ENCODE data around the gene NDE1.

The NDE1 gene

GRCh38 chr16:15754821-15755534, 104.9 kb downstream of the NDE1 start:
- Mint-ChIP-seq H3K36me3 (ENCODE audit: low read depth) (no peaks in the 10 kb centered on the region), H3K9me3 (no peaks in the 10 kb centered on the region), H3K4me3 (no peak overlapping the region), H3K27ac (no peak overlapping the region), H3K4me1 (ENCODE audit: low read depth) (no peaks in the 10 kb centered on the region), H3K27me3 (peaks cover 8% of the 10 kb centered on the region)
- intact Hi-C loops (cut with micrococcal nuclease) = no loop called here

DNA sequence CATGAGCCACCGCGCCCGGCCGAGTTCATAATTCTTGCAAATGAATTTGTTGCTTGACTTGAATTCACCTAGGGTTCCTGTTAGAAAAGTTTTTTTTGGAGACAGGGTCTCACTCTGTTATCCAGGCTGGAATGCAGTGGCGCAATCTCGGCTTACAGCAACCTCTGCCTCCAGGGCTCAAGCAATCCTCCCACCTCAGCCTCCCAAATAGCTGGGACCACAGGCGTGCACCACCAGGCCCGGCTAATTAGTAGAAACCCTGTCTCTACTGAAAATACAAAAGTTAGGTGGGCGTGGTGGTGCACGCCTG, 107.0 kb downstream of the NDE1 start:
- Mint-ChIP-seq H3K27me3 (peaks cover 8% of the 10 kb centered on the region), H3K27ac (no peak overlapping the region), H3K4me1 (ENCODE audit: low read depth) (no peaks in the 10 kb centered on the region), H3K9me3 (no peaks in the 10 kb centered on the region), H3K36me3 (ENCODE audit: low read depth) (no peaks in the 10 kb centered on the region), H3K4me3 (peak overlapping the region; percentile 22)
- intact Hi-C loops (cut with micrococcal nuclease) = no loop called here

GRCh38 chr16:15757630-15758251, 107.7 kb downstream of the NDE1 start:
- Mint-ChIP-seq H3K36me3 (ENCODE audit: low read depth) (no peaks in the 10 kb centered on the region), H3K27me3 (peaks cover 8% of the 10 kb centered on the region), H3K4me3 (no peak overlapping the region), H3K27ac (no peak overlapping the region), H3K9me3 (no peaks in the 10 kb centered on the region), H3K4me1 (ENCODE audit: low read depth) (no peaks in the 10 kb centered on the region)
- intact Hi-C loops (cut with micrococcal nuclease) = no loop called here

GRCh38 chr16:15759070-15759469, 109.0 kb downstream of the NDE1 start:
- Mint-ChIP-seq H3K27ac (no peak overlapping the region), H3K27me3 (peaks cover 8% of the 10 kb centered on the region), H3K9me3 (no peaks in the 10 kb centered on the region), H3K4me1 (ENCODE audit: low read depth) (no peaks in the 10 kb centered on the region), H3K36me3 (ENCODE audit: low read depth) (no peaks in the 10 kb centered on the region), H3K4me3 (no peak overlapping the region)
- intact Hi-C loops (cut with micrococcal nuclease) = no loop called here

DNA sequence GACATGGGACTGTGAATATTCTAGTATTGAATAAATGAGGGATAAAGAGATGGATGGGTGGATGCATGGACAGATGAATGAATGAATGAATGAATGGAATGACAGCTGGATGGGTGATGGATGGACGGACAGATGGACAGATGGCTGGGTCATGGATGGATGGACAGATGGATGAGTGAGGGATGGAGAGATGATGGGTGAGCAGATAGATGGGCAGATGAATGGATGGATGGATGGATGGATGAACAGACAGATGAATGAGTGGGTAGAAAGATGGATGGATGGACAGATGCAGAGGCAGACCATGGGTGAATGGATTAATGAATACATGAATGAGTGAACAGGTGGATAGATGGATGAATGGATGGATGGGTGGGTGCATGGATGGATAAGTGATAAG, 110.1 kb downstream of the NDE1 start:
- H3K27me3 Mint-ChIP-seq = peaks cover 8% of the 10 kb centered on the region
- H3K4me3 Mint-ChIP-seq = no peak overlapping the region
- intact Hi-C loops (cut with micrococcal nuclease) = no loop called here
- no peaks in the 10 kb centered on the region for H3K4me1 Mint-ChIP-seq (ENCODE audit: low read depth)
- H3K9me3 Mint-ChIP-seq = no peaks in the 10 kb centered on the region
- no peak overlapping the region for H3K27ac Mint-ChIP-seq
- no peaks in the 10 kb centered on the region for H3K36me3 Mint-ChIP-seq (ENCODE audit: low read depth)

GRCh38 chr16:15764112-15764511, 114.1 kb downstream of the NDE1 start:
- no peaks in the 10 kb centered on the region for H3K4me1 Mint-ChIP-seq (ENCODE audit: low read depth)
- H3K4me3 Mint-ChIP-seq = no peak overlapping the region
- peaks cover under 1% of the 10 kb centered on the region for H3K27me3 Mint-ChIP-seq
- no peak overlapping the region for H3K27ac Mint-ChIP-seq
- intact Hi-C loops (cut with micrococcal nuclease) = no loop called here
- no peaks in the 10 kb centered on the region for H3K36me3 Mint-ChIP-seq (ENCODE audit: low read depth)
- no peaks in the 10 kb centered on the region for H3K9me3 Mint-ChIP-seq

DNA sequence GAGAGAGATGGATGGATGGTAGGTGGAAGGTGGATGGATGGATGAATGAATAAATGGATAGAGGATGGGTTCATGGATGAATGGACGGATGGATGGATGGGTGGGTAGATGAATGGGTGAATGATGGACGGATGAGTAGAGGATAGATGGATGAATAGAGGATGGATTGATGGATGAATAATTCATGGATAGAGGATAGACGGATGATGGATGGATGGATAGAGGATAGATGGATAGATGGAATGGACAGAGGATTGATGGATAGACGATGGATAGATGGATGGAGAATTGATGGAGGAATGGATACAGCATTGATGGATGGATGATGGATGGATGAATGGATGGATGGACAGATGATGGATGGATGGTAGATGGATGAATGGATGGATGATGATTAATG, 115.1 kb downstream of the NDE1 start:
- Mint-ChIP-seq H3K36me3 (ENCODE audit: low read depth) (no peaks in the 10 kb centered on the region), H3K9me3 (no peaks in the 10 kb centered on the region), H3K4me3 (no peak overlapping the region), H3K4me1 (ENCODE audit: low read depth) (no peaks in the 10 kb centered on the region), H3K27me3 (no peaks in the 10 kb centered on the region), H3K27ac (no peak overlapping the region)
- intact Hi-C loops (cut with micrococcal nuclease) = loop anchor here (5.0 kb wide), 1 partner anchor 427 kb away; no protein-coding TSS in a partner anchor

DNA sequence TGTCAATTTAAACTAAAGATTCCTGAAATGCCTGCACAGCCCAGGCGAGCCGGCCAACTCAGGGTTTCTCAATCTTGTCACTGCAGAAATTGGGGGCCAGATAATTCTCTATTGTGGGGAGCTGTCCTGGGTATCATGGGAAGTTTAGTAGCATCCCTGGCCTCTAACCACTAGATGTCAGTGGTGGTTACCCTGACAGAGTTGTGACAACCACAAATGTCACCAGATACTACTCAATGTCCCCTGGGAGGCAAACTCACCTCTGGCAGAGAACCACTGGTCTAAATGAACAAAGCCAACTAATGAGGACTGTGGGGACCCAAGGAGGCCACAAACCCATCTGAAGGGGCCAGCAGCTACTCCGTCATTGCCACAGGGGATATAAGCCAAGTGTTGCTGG, 115.8 kb downstream of the NDE1 start:
- intact Hi-C loops (cut with micrococcal nuclease) = loop anchor here (5.0 kb wide), 1 partner anchor 426 kb away; no protein-coding TSS in a partner anchor
- no peaks in the 10 kb centered on the region for H3K27me3 Mint-ChIP-seq
- H3K9me3 Mint-ChIP-seq = no peaks in the 10 kb centered on the region
- H3K27ac Mint-ChIP-seq = no peak overlapping the region
- no peaks in the 10 kb centered on the region for H3K4me1 Mint-ChIP-seq (ENCODE audit: low read depth)
- no peak overlapping the region for H3K4me3 Mint-ChIP-seq
- no peaks in the 10 kb centered on the region for H3K36me3 Mint-ChIP-seq (ENCODE audit: low read depth)

DNA sequence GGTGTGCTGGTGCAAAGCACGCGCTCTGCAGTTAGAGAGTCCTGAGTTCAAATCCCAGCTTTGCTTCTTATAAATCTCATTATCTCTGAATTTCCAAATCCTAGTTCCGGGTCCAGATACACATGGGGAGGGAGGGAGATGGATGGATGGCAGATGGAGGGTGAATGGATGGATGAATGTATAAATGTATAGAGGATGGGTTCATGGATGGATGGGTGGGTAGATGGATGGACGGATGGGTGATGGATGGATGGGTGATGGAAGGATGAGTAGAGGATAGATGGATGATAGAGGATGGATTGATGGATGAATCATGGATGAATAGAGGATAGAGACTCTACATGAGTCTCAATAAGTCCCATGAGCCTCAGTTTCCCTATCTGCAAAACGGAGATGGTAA, 116.9 kb downstream of the NDE1 start:
- Mint-ChIP-seq H3K27ac (no peak overlapping the region), H3K4me1 (ENCODE audit: low read depth) (no peaks in the 10 kb centered on the region), H3K9me3 (no peaks in the 10 kb centered on the region), H3K27me3 (no peaks in the 10 kb centered on the region), H3K36me3 (ENCODE audit: low read depth) (no peaks in the 10 kb centered on the region), H3K4me3 (no peak overlapping the region)
- intact Hi-C loops (cut with micrococcal nuclease) = loop anchor here (5.0 kb wide), 1 partner anchor 425 kb away; no protein-coding TSS in a partner anchor

DNA sequence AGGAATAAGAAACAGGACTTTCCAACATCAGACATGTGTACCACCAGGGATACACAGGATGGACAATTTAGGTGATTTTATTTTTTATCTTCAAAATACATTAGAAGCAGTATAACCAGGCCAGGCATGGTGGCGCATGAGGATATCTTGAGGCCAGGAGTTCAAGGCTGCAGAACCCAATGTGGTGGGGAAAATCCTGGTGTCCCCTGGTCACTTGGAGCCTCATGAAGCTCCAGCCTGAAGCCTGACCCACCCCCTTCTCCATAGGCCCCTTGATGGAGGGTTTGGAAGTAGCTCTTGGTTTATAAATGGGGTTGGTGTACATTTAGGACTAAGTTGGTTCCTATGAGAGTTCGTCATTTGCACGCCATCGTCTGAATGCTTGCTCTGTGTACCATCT, 118.2 kb downstream of the NDE1 start:
- no peaks in the 10 kb centered on the region for H3K27me3 Mint-ChIP-seq
- H3K4me3 Mint-ChIP-seq = no peak overlapping the region
- intact Hi-C loops (cut with micrococcal nuclease) = loop anchor here (5.0 kb wide), 1 partner anchor 424 kb away; no protein-coding TSS in a partner anchor
- H3K9me3 Mint-ChIP-seq = no peaks in the 10 kb centered on the region
- H3K27ac Mint-ChIP-seq = no peak overlapping the region
- H3K4me1 Mint-ChIP-seq (ENCODE audit: low read depth) = no peaks in the 10 kb centered on the region
- H3K36me3 Mint-ChIP-seq (ENCODE audit: low read depth) = no peaks in the 10 kb centered on the region

DNA sequence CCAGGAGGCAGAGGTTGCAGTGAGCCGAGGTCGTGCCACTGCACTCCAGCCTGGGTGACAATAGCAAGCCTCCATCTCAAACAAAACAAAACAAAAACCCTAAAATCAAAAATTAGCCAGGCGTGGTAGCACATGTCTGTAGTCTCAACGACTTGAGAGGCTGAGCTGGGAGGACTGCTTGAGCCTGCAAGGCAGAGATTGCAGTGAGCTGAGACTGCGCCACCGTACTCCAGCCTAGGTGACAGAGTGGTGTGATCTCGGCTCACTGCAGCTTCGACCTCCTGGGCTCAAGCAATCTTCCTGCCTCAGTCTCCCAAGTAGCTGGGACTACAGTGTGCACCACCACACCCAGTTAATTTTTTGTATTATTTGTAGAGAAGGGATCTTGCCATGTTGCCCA, 119.2 kb downstream of the NDE1 start:
- Mint-ChIP-seq H3K4me3 (no peak overlapping the region), H3K27me3 (no peaks in the 10 kb centered on the region), H3K4me1 (ENCODE audit: low read depth) (no peaks in the 10 kb centered on the region), H3K36me3 (ENCODE audit: low read depth) (no peaks in the 10 kb centered on the region), H3K9me3 (no peaks in the 10 kb centered on the region), H3K27ac (no peak overlapping the region)
- intact Hi-C loops (cut with micrococcal nuclease) = loop anchor here (5.0 kb wide), 1 partner anchor 423 kb away; no protein-coding TSS in a partner anchor

- Mint-ChIP-seq H3K9me3 (no peaks in the 10 kb centered on the region), H3K4me3 (no peak overlapping the region), H3K27ac (no peak overlapping the region), H3K36me3 (ENCODE audit: low read depth) (no peaks in the 10 kb centered on the region), H3K4me1 (ENCODE audit: low read depth) (no peaks in the 10 kb centered on the region), H3K27me3 (no peaks in the 10 kb centered on the region)
- intact Hi-C loops (cut with micrococcal nuclease) = no loop called here
Observed at GRCh38 chr16:15770107-15770506, 120.1 kb downstream of the NDE1 start.

GRCh38 chr16:15770512-15770911, 120.5 kb downstream of the NDE1 start:
- Mint-ChIP-seq H3K36me3 (ENCODE audit: low read depth) (no peaks in the 10 kb centered on the region), H3K4me3 (no peak overlapping the region), H3K27ac (no peak overlapping the region), H3K4me1 (ENCODE audit: low read depth) (no peaks in the 10 kb centered on the region), H3K9me3 (no peaks in the 10 kb centered on the region), H3K27me3 (no peaks in the 10 kb centered on the region)
- intact Hi-C loops (cut with micrococcal nuclease) = no loop called here

GRCh38 chr16:15771694-15772093, 121.6 kb downstream of the NDE1 start:
- Mint-ChIP-seq H3K4me3 (no peak overlapping the region), H3K27me3 (peaks cover 2% of the 10 kb centered on the region), H3K36me3 (ENCODE audit: low read depth) (no peaks in the 10 kb centered on the region), H3K9me3 (no peaks in the 10 kb centered on the region), H3K27ac (no peak overlapping the region), H3K4me1 (ENCODE audit: low read depth) (no peaks in the 10 kb centered on the region)
- intact Hi-C loops (cut with micrococcal nuclease) = no loop called here

Data from dendritic cell treated with granulocyte-macrophage colony-stimulating factor and Interleukin-4, amounts not matched to agents 40 ng/mL and 50 ng/mL, for 4 days (primary cell).